Stimulated activated CD4-positive, alpha-beta T cell treated with anti-CD3 and anti-CD28 coated beads, Interleukin-4, amount 100 ng/mL, for 4 hours (primary cell): ENCODE results near the gene DAB2.

Experiments used
- DNase-seq, 2 experiments: peaks; one replicate each; pipeline ENCODE4 v3.0.0-alpha.2; 2020

Gene DAB2

DNA sequence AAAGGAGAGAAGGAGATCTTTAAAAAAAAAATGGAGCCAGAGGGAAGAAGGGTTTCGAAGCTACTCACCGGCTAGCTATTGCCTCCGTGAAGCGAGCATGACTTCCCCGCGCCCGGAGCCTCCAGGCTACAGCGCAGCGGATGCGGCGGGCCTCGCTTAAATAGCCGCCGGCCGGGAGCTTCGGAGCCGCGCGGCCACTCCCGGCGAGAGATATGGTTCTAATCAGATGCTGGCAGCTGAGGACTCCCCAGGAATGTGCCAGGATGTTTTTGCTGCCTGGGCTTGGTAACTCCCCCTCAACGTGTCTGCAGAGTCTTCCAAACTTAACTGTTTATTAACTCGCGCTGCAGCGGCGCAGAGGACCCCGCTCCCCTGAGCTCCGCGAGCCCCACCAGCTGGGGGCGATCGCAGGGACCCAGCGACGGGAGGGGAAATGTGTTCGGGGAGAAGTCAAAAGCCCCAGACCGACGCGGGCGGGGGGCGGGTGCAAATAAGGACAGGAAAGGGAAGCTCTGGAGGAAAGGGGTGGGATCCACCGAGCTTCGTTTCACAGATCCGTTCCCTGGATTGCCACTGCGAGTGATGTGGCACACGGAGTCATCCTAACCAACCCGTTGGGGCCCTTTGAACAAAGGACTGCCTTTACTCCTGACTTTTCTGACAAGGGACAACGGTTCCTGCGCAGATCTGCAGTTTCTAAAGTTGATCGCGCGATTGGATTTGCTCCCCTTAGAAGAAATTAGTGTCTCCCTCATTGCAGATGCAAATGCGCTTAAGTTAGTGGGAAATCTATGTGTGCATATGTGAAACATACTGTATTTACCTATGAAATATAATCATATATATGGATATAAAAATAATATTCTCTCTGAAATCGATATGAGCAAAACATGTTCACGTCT lies at the start of gene DAB2:
Gene DAB2 (minus strand): TSS at position 245 of the 902 bp plus-strand sequence. CDS start 30,660 bp downstream, outside the sequence.
- peak; percentile 24 to 29 for DNase-seq

DNA sequence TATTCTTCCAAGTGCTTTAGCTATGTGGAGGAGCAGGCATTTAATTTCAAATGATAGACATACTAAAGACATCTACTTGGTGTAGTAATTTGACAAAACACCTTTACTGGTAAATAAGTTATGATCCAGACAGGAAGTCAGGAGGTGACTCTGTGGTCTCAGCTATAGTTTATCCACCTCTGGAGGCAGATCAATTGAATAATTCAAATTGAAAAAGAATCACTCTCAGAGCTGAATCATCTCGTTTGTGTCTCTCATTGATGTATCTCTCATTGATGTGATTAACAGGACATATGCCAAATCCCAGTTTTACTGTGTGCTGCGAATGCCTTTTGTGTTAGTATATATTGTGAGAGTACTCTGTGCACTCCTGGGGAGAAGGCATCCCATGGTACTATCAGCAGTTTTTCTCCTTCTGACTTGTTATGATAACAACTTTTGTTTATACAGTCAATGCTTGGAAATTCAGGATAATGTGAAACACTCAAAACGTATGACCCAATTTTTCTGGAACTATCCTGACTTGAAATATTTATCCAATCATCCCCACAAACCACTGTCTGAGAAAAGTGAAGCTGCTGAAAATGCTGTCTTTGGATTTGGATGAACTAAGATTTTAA lies 48.5 kb upstream of the DAB2 start:
- DNase-seq = no peak

DNA sequence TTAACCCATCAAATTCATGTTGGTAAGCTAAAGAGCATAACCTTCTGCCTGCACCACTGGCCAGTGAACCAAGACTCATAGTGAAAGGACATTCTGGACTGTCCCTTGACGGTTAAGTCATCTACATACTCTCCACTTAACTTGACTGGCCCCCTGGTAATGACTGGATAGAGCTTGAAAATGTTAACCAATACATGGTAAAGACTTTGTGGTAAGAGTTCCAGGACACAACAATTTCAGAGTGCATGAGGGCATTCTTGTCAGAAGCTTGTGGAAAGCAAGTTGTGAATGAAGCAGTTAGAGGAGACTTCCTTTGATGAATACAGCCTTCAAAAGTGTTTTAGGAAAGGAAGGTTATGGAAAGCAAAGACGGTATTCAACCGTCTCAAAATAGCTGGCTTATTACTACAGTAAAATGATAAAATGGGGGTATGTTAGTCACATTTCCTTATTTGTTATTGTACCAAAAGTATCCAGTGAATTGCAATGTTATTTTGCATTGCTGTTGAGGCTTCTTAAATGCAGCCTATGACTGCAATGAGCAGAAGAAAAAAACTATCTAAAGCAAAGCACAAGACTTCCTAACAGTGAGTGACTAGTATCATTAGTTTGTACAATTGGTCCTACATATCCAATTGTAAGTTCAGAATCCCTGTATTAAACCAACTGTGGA lies 47.2 kb upstream of the DAB2 start:
- DNase-seq = no peak

DNA sequence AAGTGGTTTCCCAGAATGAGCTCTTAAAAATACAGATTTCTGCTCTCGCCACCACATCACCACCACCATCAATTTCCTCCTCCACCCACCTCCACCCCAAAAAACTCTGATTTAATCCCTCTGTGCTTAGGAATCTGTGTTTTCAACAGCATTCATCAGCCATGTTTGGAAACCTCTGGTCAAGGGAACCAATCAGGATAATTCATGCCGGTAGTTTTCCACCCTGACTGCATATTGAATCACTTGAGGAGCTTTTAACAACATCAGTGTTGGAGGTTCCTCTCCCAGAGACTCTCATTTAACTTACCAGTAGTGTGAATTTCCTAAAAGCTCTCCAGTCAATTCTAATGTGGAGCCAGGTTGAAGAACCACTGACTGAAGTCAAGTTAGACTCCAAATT lies 46.0 kb upstream of the DAB2 start:
- no peak for DNase-seq

GRCh38 chr5:39469777-39470415 lies 45.1 kb upstream of the DAB2 start:
- no peak for DNase-seq

- no peak for DNase-seq
These were observed 44.4 kb upstream of the DAB2 start for GRCh38 chr5:39469176-39469575.

GRCh38 chr5:39466846-39467245 lies 42.1 kb upstream of the DAB2 start:
- DNase-seq = no peak

DNA sequence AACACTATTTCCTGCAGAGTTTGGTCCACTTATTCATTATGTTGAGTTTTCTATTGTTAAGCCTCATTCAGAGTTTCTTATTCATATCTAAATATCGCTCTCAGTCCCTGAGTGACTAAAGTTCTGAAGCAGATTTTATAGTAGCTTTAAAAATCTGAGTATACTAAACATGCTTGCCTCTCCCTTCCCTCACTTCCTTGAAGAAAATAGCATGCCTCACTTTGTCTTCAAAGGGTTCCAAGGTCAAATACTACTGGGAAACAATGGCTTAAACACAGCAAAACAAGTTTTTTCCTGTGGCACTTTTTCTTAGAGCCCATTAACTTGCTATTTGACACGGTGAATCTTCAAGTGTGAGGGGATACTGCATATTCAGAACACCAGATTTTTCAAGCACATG lies 41.1 kb upstream of the DAB2 start:
- no peak for DNase-seq

DNA sequence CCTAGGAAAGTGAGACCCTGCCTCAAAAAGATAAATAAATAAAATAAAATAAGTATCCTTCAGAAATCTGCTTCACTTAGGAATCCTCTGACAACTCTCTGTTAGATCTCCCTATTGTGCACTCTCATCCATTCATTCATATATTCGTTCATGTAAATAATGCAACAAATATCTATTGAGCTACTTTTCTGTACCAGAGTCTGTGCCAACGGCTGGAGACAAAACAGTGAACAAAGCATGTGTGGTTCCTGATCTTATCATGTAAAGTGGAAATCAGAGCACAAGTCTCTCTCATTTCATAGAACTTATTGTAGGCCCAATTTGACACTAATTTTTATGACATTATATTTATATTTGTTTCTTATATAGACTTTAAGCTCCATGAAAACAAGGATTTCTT lies 40.3 kb upstream of the DAB2 start:
- DNase-seq = no peak

GRCh38 chr5:39464088-39464487 lies 39.3 kb upstream of the DAB2 start:
- DNase-seq = no peak

- DNase-seq = no peak
These were observed 37.4 kb upstream of the DAB2 start for GRCh38 chr5:39462211-39462610.

- no peak for DNase-seq
These were observed 36.4 kb upstream of the DAB2 start for GRCh38 chr5:39461007-39461682.

DNA sequence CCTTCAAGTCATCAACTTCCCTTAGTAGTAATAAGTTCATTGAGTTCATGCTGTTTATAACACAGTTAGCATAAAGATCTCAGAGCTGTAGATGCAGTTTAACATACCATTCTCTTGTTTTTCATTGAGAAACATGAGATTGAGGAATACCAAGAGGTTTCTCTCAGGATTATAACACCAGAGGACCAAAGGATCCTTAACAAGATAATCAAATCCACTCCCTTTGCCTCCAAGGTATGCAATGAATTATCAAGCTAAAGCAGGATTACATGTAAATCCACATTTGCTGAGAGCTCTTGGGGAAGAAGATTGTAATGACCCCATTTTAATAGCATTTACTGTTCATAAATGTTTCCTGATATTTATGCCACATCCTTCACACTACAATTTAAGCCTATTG lies 35.1 kb upstream of the DAB2 start:
- DNase-seq = no peak

DNA sequence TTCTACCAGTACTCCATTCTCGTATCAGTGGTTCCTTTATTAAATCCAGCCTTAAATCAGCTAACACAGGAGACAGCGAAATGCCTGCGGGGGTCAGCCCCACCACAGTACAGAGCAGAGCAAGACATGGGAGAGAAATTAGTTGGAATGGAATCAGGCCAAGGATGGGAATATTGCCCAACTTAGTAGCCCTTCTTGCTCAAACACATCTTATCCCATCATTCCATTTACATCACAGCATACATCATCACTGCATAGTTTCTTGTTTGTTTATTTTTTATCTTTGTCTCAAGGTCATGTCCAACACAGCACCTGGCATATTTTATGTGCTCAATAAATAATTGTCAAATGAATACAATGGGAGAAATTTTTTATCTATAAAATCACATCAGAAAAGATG lies 34.3 kb upstream of the DAB2 start:
- no peak for DNase-seq

DNA sequence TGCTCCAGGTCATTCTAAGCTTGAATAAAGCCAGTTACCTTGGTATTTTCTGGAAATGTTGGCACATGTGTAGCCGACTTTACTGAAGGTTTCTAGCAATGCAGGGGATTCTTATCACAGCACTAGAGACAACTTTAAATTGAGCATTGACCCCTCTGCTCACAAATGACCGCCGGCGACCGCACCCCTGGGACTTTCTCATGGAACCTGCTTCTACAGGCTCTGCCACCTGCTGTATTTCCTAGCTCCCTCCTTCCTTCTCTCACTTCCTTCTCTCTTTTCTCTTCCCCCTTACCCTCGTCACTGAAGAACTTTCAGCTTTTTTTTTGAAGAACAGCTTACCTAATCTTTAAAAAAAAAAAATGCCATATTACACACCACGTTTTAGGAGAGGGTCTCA lies 30.9 kb upstream of the DAB2 start:
- DNase-seq = no peak

DNA sequence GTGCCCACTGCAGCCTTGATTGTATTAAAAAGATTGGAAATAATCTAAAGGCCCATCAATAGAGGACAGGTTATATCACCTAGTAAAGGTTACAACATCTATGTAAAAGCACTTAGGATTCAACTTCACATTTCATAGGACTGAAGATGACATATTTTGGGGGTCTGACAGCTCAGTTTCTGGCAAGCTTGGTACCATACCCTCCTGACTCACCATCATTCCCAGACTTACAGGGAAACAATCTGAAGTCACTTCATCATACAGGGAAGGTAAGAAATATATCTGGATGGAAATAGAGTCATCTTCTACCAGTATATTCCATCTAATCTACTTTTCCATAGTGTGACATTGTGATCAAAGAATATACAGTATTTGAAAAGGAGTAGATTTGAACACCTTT lies 28.8 kb upstream of the DAB2 start:
- DNase-seq = no peak

DNA sequence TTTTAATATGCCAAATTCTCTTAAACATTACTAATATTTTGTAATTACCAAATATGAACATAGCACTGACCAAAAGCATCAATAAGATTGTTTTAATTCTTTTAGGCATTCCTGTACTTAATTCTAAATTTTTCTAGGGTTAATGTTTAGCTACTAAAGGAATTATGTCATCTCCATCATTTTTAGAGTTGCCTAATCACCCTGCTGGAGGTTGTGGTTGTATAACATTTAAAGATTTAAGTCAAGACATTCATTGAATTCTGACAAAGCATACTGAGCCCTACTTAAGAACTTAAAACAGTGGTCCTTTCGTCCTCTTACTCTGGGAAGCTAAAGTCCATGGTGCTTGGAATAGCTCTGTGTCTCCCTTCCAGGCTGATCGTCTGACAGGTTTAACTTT lies 28.1 kb upstream of the DAB2 start:
- no peak for DNase-seq

GRCh38 chr5:39451276-39451941 lies 26.6 kb upstream of the DAB2 start:
- DNase-seq = no peak

GRCh38 chr5:39450487-39450886 lies 25.7 kb upstream of the DAB2 start:
- no peak for DNase-seq

GRCh38 chr5:39449591-39449990 lies 24.8 kb upstream of the DAB2 start:
- no peak for DNase-seq

GRCh38 chr5:39448506-39449128 lies 23.8 kb upstream of the DAB2 start:
- no peak for DNase-seq

GRCh38 chr5:39447968-39448367 lies 23.2 kb upstream of the DAB2 start:
- no peak for DNase-seq
